Keratinocyte (primary cell): ENCODE data around the gene ZNF688. TPM values are rescaled to one million over a fixed set of nuclear protein-coding genes. Genes with fewer than 3 reads are reported as not detected.
A peak's percentile ranks its signal among the peaks of the same experiment; 100 is the strongest.

ENCODE experiments used
- DNase-seq: peaks from one replicate; pipeline ENCODE4 v3.0.0-alpha.2; 2011; ENCODE audit warnings: low read depth, missing footprints, low spot score
- FAIRE-seq: peaks from 2 replicates; lab custom pipeline; 2011; peaks lifted over from hg19 to GRCh38; lab: Jason Lieb, UNC
- H2AFZ ChIP-seq: 2 replicates; pipeline ENCODE4 v1.6.0; 2012; ENCODE audit warnings: low read length, control low read depth, inconsistent platforms; ENCODE audit not compliant: control insufficient read depth
- H3K27ac ChIP-seq: 2 replicates; pipeline ENCODE4 v1.5.1; 2011; ENCODE audit warnings: low read length; ENCODE audit not compliant: control insufficient read depth, insufficient read depth
- H3K27me3 ChIP-seq: 3 replicates; pipeline ENCODE4 v1.6.0; 2011; ENCODE audit warnings: low read length; ENCODE audit not compliant: control insufficient read depth, insufficient read depth; ENCODE audit errors: extremely low read depth
- H3K36me3 ChIP-seq, 2 experiments: 2 replicates in 1 of 2; 3 replicates in 1 of 2; pipeline ENCODE4 v1.5.1; 2011; ENCODE audit warnings: low read length in 2 of 2, mild to moderate bottlenecking in 1 of 2; ENCODE audit not compliant: control insufficient read depth in 2 of 2, insufficient read depth in 2 of 2; ENCODE audit errors: extremely low read depth in 1 of 2
- H3K4me1 ChIP-seq: 3 replicates; pipeline ENCODE4 v1.5.1; 2011; ENCODE audit warnings: low read length; ENCODE audit not compliant: control insufficient read depth, insufficient read depth; ENCODE audit errors: extremely low read depth
- H3K4me2 ChIP-seq: 3 replicates; pipeline ENCODE4 v1.6.0; 2011; ENCODE audit warnings: low read depth, low read length; ENCODE audit not compliant: control insufficient read depth, insufficient read depth; ENCODE audit errors: extremely low read depth
- H3K4me3 ChIP-seq, 3 experiments: fragments of 200-600 bp in 1 of 3; sonication (generic) in 1 of 3; 2 replicates in 2 of 3; 3 replicates in 1 of 3; pipeline ENCODE4 v1.5.1; 2011 to 2016; ENCODE audit warnings: low read length in 3 of 3, mild to moderate bottlenecking in 3 of 3, control low read depth in 2 of 3, inconsistent platforms in 1 of 3, low read depth in 1 of 3, mixed read lengths in 1 of 3, mixed run types in 1 of 3, moderate library complexity in 1 of 3; ENCODE audit not compliant: control insufficient read depth in 2 of 3, insufficient read depth in 2 of 3; ENCODE audit errors: extremely low read depth in 1 of 3
- H3K79me2 ChIP-seq: 2 replicates; pipeline ENCODE4 v1.6.0; 2012; ENCODE audit warnings: low read length; ENCODE audit not compliant: control insufficient read depth, insufficient read depth
- H3K9ac ChIP-seq: 3 replicates; pipeline ENCODE4 v1.6.0; 2011; ENCODE audit warnings: low read length; ENCODE audit not compliant: control insufficient read depth, insufficient read depth; ENCODE audit errors: extremely low read depth
- H3K9me1 ChIP-seq: 3 replicates; pipeline ENCODE4 v1.6.0; 2011; ENCODE audit warnings: low read length; ENCODE audit not compliant: control insufficient read depth, insufficient read depth; ENCODE audit errors: extremely low read depth
- H3K9me3 ChIP-seq: 2 replicates; pipeline ENCODE4 v1.5.1; 2012; ENCODE audit warnings: low read depth, low read length; ENCODE audit not compliant: control insufficient read depth
- H4K20me1 ChIP-seq: 3 replicates; pipeline ENCODE4 v1.6.0; 2011; ENCODE audit warnings: low read length; ENCODE audit not compliant: control insufficient read depth, insufficient read depth; ENCODE audit errors: extremely low read depth
- EZH2 ChIP-seq: IDR thresholded peaks from one replicate; pipeline ENCODE4 v1.6.1; 2012; ENCODE audit warnings: inconsistent platforms, mild to moderate bottlenecking, low read length, moderate library complexity
- dilution Hi-C: fragments of 300-500 bp; cut with MboI; formaldehyde crosslinking; loops from one replicate; pipeline ENCODE4 v1.7.0; 2020; ENCODE audit warnings: low sequenced_read_pairs; ENCODE audit not compliant: extremely low pct_ligation_motif_present
- polyA plus RNA-seq, 5 experiments: library from polyadenylated mRNA; depleted of rRNA in 3 of 5; stranded (reverse) in 3 of 5; stranded (forward) in 1 of 5; unstranded in 1 of 5; fragments of >200 nt; gene quantifications; 1 replicate in 1 of 5; 2 replicates in 3 of 5; 3 replicates in 1 of 5; pipeline versions ENCODE4 v1.2.1 to v1.2.3, GENCODE V29; 2011 to 2012; ENCODE audit warnings: missing spikeins in 2 of 5, low read depth in 1 of 5, low replicate concordance in 1 of 5
- TF ChIP-seq, protein P1 (sequence below), 3 experiments: IDR thresholded peaks in 1 of 3; conservative IDR thresholded peaks in 1 of 3; optimal IDR thresholded peaks in 1 of 3; 2 replicates in 2 of 3; 3 replicates in 1 of 3; pipeline versions ENCODE3 to v1.5.1; 2011; ENCODE audit warnings: low read length in 3 of 3, mild to moderate bottlenecking in 3 of 3, moderate library complexity in 2 of 3, control low read depth in 1 of 3, inconsistent platforms in 1 of 3; ENCODE audit not compliant: insufficient read depth in 2 of 3; ENCODE audit errors: extremely low read depth in 1 of 3

ZNF688 gene
- polyA plus RNA-seq, 1 donor (not counting 4 experiments of a cell fraction or from before 2014, with no cell fraction given): 4.9 TPM

DNA sequence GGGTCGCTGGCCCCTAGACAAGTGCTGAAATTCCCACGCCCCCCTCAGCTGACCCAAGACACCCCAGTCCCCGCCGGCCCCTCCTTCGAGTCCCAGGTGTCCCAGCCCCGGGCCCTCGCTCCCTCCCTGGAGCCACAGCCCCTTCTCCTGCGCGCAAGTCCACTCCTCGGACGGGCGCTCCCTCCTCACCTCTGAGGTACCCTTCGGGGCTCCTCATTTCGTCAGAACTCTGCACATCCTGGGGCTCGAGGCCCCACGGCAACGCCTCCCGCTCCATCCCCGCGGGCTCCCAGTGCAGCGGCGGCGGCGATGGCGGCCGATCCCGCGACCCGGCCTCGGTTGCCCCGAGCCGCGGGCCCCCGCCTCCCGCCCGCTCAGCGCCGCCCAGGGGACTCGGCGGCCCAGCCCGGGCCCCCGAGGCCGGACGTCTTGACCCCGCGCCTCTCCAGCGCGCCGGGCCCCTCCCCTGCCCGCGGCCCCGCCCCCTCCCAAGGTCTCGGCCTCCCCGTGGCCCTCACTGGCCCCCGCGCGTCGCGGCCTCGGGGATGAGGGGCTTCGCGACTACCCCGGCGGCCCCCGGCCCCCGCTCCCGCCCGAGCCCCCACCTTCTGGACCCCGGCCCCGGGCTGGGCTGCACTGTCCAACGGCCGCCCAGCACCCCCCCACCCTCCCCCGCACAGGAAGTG lies 45.2 kb downstream of the ZNF688 start, which contains the start of gene ZNF768:
Gene ZNF768 (minus strand): TSS at position 430 of the 686 bp plus-strand sequence. CDS start 153 bp downstream, at position 277.
- DNase-seq (no peak), FAIRE-seq (no peak)
- H3K4me2 ChIP-seq: peak within 1 kb of the TSS; percentile 96
- H3K27ac ChIP-seq: peak within 1 kb of the TSS; percentile 91
- peak within 1 kb of the TSS; percentile 63 to 84 (median 76) for H3K4me3 ChIP-seq
- no peak for TF ChIP-seq EZH2
- TF ChIP-seq, protein P1, sequence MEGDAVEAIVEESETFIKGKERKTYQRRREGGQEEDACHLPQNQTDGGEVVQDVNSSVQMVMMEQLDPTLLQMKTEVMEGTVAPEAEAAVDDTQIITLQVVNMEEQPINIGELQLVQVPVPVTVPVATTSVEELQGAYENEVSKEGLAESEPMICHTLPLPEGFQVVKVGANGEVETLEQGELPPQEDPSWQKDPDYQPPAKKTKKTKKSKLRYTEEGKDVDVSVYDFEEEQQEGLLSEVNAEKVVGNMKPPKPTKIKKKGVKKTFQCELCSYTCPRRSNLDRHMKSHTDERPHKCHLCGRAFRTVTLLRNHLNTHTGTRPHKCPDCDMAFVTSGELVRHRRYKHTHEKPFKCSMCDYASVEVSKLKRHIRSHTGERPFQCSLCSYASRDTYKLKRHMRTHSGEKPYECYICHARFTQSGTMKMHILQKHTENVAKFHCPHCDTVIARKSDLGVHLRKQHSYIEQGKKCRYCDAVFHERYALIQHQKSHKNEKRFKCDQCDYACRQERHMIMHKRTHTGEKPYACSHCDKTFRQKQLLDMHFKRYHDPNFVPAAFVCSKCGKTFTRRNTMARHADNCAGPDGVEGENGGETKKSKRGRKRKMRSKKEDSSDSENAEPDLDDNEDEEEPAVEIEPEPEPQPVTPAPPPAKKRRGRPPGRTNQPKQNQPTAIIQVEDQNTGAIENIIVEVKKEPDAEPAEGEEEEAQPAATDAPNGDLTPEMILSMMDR (optimal IDR thresholded peaks at IDR 0.05 in 1 of 3, IDR thresholded peaks at IDR 0.05 in 1 of 3, conservative IDR thresholded peaks at IDR 0.05 in 1 of 3; ENCODE audit: extremely low read depth in 1 of 3, insufficient read depth in 2 of 3, low read length in 3 of 3): no peak
- peak within 1 kb of the TSS; percentile 77 for H2AFZ ChIP-seq
- dilution Hi-C loops: no loop called here
- peak within 1 kb of the TSS; percentile 93 for H3K9ac ChIP-seq
- H3K4me1 ChIP-seq: peaks cover 20% of the 10 kb centered on the region
- H3K36me3 ChIP-seq: no peaks in the 10 kb centered on the region
- H4K20me1 ChIP-seq: no peaks in the 10 kb centered on the region
- no peaks in the 10 kb centered on the region for H3K79me2 ChIP-seq
- no peaks in the 10 kb centered on the region for H3K9me1 ChIP-seq
- H3K27me3 ChIP-seq: no peaks in the 10 kb centered on the region
- H3K9me3 ChIP-seq: no peaks in the 10 kb centered on the region

DNA sequence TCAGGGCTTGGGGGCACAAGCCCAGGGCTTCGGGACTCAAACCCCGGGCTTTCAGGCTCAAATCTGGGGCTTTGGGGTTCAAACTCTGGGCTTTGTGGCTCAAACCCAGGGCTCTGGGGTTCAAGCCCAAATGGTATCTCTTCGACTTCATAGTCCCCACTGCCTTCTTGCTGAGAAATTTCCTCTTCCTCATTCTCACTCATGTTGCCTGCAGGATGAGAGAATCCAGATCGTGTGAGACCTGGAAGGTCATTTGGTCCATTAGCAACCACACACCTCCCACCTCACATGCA lies 45.7 kb downstream of the ZNF688 start:
- Histone ChIP-seq H3K9me1 (no peaks in the 10 kb centered on the region), H3K27ac (no peak overlapping the region), H3K4me2 (peak overlapping the region; percentile 70), H3K9me3 (no peaks in the 10 kb centered on the region), H3K36me3 (no peaks in the 10 kb centered on the region), H3K4me3 (peak overlapping the region; percentile 63 to 84 (median 76)), H3K27me3 (no peaks in the 10 kb centered on the region), H3K4me1 (peaks cover 20% of the 10 kb centered on the region), H3K9ac (peak overlapping the region; percentile 61), H3K79me2 (no peaks in the 10 kb centered on the region), H4K20me1 (no peaks in the 10 kb centered on the region), H2AFZ (no peak overlapping the region)
- FAIRE-seq (no peak), DNase-seq (no peak)
- TF ChIP-seq, protein P1 (optimal IDR thresholded peaks at IDR 0.05 in 1 of 3, IDR thresholded peaks at IDR 0.05 in 1 of 3, conservative IDR thresholded peaks at IDR 0.05 in 1 of 3; ENCODE audit: extremely low read depth in 1 of 3, insufficient read depth in 2 of 3, low read length in 3 of 3): no peak
- TF ChIP-seq EZH2: no peak
- dilution Hi-C loops: no loop called here
